K562 (cell line): Measurements from ENCODE around the gene CLN5. TPM values are rescaled to one million over a fixed set of nuclear protein-coding genes. Genes with fewer than 3 reads are reported as not detected.

Experiments
- ATAC-seq: fragments of 200-7000 bp; cut with Tn5 transposase; 3 replicates; pipeline ENCODE4 v1.9.1; 2020; ENCODE audit warnings: moderate library complexity
- BruUV-seq: library from RNA; stranded (reverse); fragments of 400-500 nt; replicated peaks from 2 replicates; lab custom pipeline; 2021; lab: Mats Ljungman, UMichigan
- CTCF ChIA-PET: fragments of 300-600 bp; formaldehyde crosslinking; extraction: SDS; loops from one replicate; lab custom pipeline; 2021; ENCODE audit warnings: low intra/inter-chr PET ratio; lab: Yijun Ruan, JAX
- POLR2A ChIA-PET: fragments of 300-600, 350-650 bp; sonication (Branson Sonifier 250); formaldehyde crosslinking; extraction: SDS; loops from one replicate; lab custom pipeline; 2021; ENCODE audit warnings: antibody characterized with exemption, inconsistent platforms; lab: Yijun Ruan, JAX
- DNase-seq, 4 experiments: peaks; one replicate each; pipeline versions ENCODE4 v3.0.0 to v3.0.0-alpha.2; 2011 to 2018; ENCODE audit warnings: low spot score in 3 of 4, mixed read lengths in 3 of 4; ENCODE audit errors: extremely low read depth in 1 of 4
- FAIRE-seq: peaks from 2 replicates; lab custom pipeline; 2011; peaks lifted over from hg19 to GRCh38; lab: Jason Lieb, UNC
- H2AFZ ChIP-seq: 2 replicates; pipeline ENCODE4 v1.6.0; 2011; ENCODE audit warnings: low read depth, low read length, control low read depth, inconsistent platforms
- H3K27ac ChIP-seq: fragments of 200-600 bp; 3 replicates; pipeline ENCODE4 v1.8.0; 2011; ENCODE audit warnings: low read depth, mild to moderate bottlenecking, control low read depth, inconsistent platforms, low read length, moderate library complexity, mixed read lengths; ENCODE audit errors: extremely low read depth
- H3K27me3 ChIP-seq, 2 experiments: fragments of 300-600 bp in 1 of 2; 2 replicates in 1 of 2; 3 replicates in 1 of 2; pipeline versions ENCODE4 v1.6.0 to v1.8.0; 2011; ENCODE audit warnings: inconsistent platforms in 2 of 2, low read length in 2 of 2, mild to moderate bottlenecking in 1 of 2, mixed read lengths in 1 of 2, moderate library complexity in 1 of 2; ENCODE audit not compliant: control insufficient read depth in 2 of 2, insufficient read depth in 2 of 2
- H3K36me3 ChIP-seq: fragments of 300-600 bp; 3 replicates; pipeline ENCODE4 v1.8.0; 2011; ENCODE audit warnings: mild to moderate bottlenecking, low read length, inconsistent platforms; ENCODE audit not compliant: control insufficient read depth, insufficient read depth
- H3K4me1 ChIP-seq, 2 experiments: fragments of 200-600 bp in 1 of 2; replicated peaks in 1 of 2; 2 replicates in 1 of 2; 3 replicates in 1 of 2; pipeline versions ENCODE4 v1.5.1 to v1.8.0; 2011; ENCODE audit warnings: inconsistent platforms in 2 of 2, low read length in 2 of 2, mild to moderate bottlenecking in 1 of 2, mixed read lengths in 1 of 2, moderate library complexity in 1 of 2; ENCODE audit not compliant: control insufficient read depth in 2 of 2, insufficient read depth in 2 of 2
- H3K4me2 ChIP-seq: 2 replicates; pipeline ENCODE4 v1.6.1; 2011; ENCODE audit warnings: low read length, control low read depth, inconsistent platforms, mixed read lengths; ENCODE audit not compliant: insufficient read depth
- H3K4me3 ChIP-seq: fragments of 200-600 bp; sonication (generic), shearing (Covaris generic); 2 replicates; pipeline ENCODE4 v1.5.1; 2016; ENCODE audit warnings: control low read depth, inconsistent platforms
- H3K79me2 ChIP-seq: fragments of 200-600 bp; 3 replicates; pipeline ENCODE4 v1.8.0; 2011; ENCODE audit warnings: low read length, inconsistent platforms; ENCODE audit not compliant: control insufficient read depth, insufficient read depth
- H3K9ac ChIP-seq, 2 experiments: 2 replicates each; pipeline versions ENCODE4 v1.6.0 to v1.6.1; 2011; ENCODE audit warnings: low read depth in 2 of 2, low read length in 2 of 2, control low read depth in 1 of 2, inconsistent platforms in 1 of 2, mild to moderate bottlenecking in 1 of 2, mixed read lengths in 1 of 2; ENCODE audit not compliant: insufficient read depth in 1 of 2
- H3K9me1 ChIP-seq: one replicate; pipeline ENCODE4 v1.6.0; 2011; ENCODE audit warnings: inconsistent platforms, mild to moderate bottlenecking, low read length, moderate library complexity; ENCODE audit not compliant: control insufficient read depth, insufficient read depth
- H3K9me3 ChIP-seq: replicated peaks from 2 replicates; pipeline ENCODE4 v1.5.1; 2011; ENCODE audit warnings: low read depth, low read length, inconsistent platforms; ENCODE audit not compliant: control insufficient read depth, insufficient read depth
- H4K20me1 ChIP-seq: replicated peaks from 2 replicates; pipeline ENCODE4 v1.6.1; 2011; ENCODE audit warnings: low read length, inconsistent platforms, mixed read lengths; ENCODE audit not compliant: control insufficient read depth, insufficient read depth
- BMI1 ChIP-seq: fragments of 150-350 bp; IDR thresholded peaks from 2 replicates; pipeline ENCODE4 v1.6.1; 2014; ENCODE audit warnings: low read length
- CBX3 ChIP-seq, 2 experiments: IDR thresholded peaks; 1 replicate in 1 of 2; 2 replicates in 1 of 2; pipeline ENCODE4 v1.6.1; 2012; ENCODE audit warnings: inconsistent platforms in 2 of 2, low read length in 2 of 2, borderline replicate concordance in 1 of 2, control low read depth in 1 of 2
- DMBX1 ChIP-seq: fragments of 250-450 bp; sonication (Bioruptor Pico); IDR thresholded peaks from 2 replicates; pipeline ENCODE4 v1.8.0; 2022; ENCODE audit warnings: inconsistent platforms, mild to moderate bottlenecking, moderate library complexity, borderline replicate concordance
- ESRRB ChIP-seq: fragments of 250-450 bp; sonication (Bioruptor Pico); IDR thresholded peaks from 2 replicates; pipeline ENCODE4 v1.5.0; 2020; ENCODE audit warnings: mild to moderate bottlenecking, moderate library complexity, borderline replicate concordance
- L3MBTL2 ChIP-seq: fragments of 450-650 bp; IDR thresholded peaks from 2 replicates; pipeline ENCODE4 v1.6.1; 2016; ENCODE audit warnings: mild to moderate bottlenecking, moderate library complexity
- NR4A1 ChIP-seq, 2 experiments: fragments of 250-450 bp in 1 of 2; fragments of 450-650 bp in 1 of 2; sonication (Bioruptor Pico) in 1 of 2; IDR thresholded peaks; 2 replicates each; pipeline versions ENCODE4 v1.4.0 to v1.6.1; 2016 to 2020; ENCODE audit warnings: mild to moderate bottlenecking in 2 of 2, missing compliant biosample characterization in 1 of 2, missing genetic modification characterization in 1 of 2, moderate library complexity in 1 of 2
- RBM22 ChIP-seq: fragments of 200-400 bp; formaldehyde crosslinking; IDR thresholded peaks from 2 replicates; pipeline ENCODE4 v1.6.1; 2018; ENCODE audit warnings: low read length, low read depth; ENCODE audit not compliant: poor library complexity, severe bottlenecking
- RFX7 ChIP-seq: fragments of 250-450 bp; sonication (Bioruptor Pico); IDR thresholded peaks from 2 replicates; pipeline ENCODE4 v1.5.1; 2021; ENCODE audit warnings: mild to moderate bottlenecking
- ZNF253 ChIP-seq: fragments of 250-450 bp; sonication (Bioruptor Pico); conservative IDR thresholded peaks from 2 replicates; pipeline ENCODE4 v1.6.1; 2021; ENCODE audit warnings: mild to moderate bottlenecking
- ZNF507 ChIP-seq: conservative IDR thresholded peaks from 2 replicates; pipeline ENCODE4 v1.6.1; 2017; ENCODE audit warnings: missing genetic modification characterization, missing compliant biosample characterization
- WGBS: fragments of 100-300 bp; shearing (Covaris generic); methylation state at CpG from one replicate; pipeline ENCODE4 v1.1.6; 2016; ENCODE audit warnings: low coverage, mixed read lengths; ENCODE audit not compliant: insufficient coverage; ENCODE audit errors: missing lambda C conversion rate; 5-methylcytosine and 5-hydroxymethylcytosine counted together
- in situ Hi-C: fragments of 300-500 bp; cut with MboI; formaldehyde crosslinking; loops from 4 replicates; pipeline ENCODE4 v1.15.0; 2018; ENCODE audit warnings: inconsistent platforms, mixed read lengths
- intact Hi-C: fragments of 100-400 bp; cut with micrococcal nuclease; formaldehyde crosslinking; loops from 2 replicates; pipeline ENCODE4 v1.14.2; 2022
- polyA plus RNA-seq, 8 experiments: library from polyadenylated mRNA; depleted of rRNA in 4 of 8; stranded (reverse) in 5 of 8; unstranded in 3 of 8; fragments of >200 nt; fragmentation: Nextera tagmentation in 2 of 8; fragmentation: Illumina TruSeq in 1 of 8; extraction: Ambion mirVana in 2 of 8; extraction: Trizol in 1 of 8; gene quantifications; 2 replicates each; pipeline versions ENCODE4 v1.2.1 to v1.2.3, GENCODE V29; 2011 to 2014; ENCODE audit warnings: inconsistent platforms in 1 of 8, missing spikeins in 1 of 8
- total RNA-seq, 7 experiments: library from RNA; depleted of rRNA in 6 of 7; stranded (reverse); fragments of >200 nt in 6 of 7; fragmentation: Illumina TruSeq in 2 of 7; extraction: Trizol in 2 of 7; gene quantifications; 2 replicates each; pipeline versions ENCODE4 v1.2.1 to v1.2.3, GENCODE V29; 2011 to 2021; ENCODE audit warnings: low replicate concordance in 1 of 7
- TF ChIP-seq, protein P1 (sequence below): sonication (generic); formaldehyde crosslinking; IDR thresholded peaks from 2 replicates; pipeline ENCODE4 v1.8.0; 2023; ENCODE audit warnings: mild to moderate bottlenecking, missing genetic modification reagents
- TF ChIP-seq, protein P2 (sequence below): fragments of 450-650 bp; IDR thresholded peaks from 2 replicates; pipeline ENCODE4 v1.6.1; 2016; ENCODE audit warnings: low read depth

The CLN5 gene
- total and polyA plus RNA-seq, 9 of the 15 experiments (the other 6 are each of a cell fraction or from before 2014, with no cell fraction given) = 4.6 to 11.5 (median 7.2) TPM

DNA sequence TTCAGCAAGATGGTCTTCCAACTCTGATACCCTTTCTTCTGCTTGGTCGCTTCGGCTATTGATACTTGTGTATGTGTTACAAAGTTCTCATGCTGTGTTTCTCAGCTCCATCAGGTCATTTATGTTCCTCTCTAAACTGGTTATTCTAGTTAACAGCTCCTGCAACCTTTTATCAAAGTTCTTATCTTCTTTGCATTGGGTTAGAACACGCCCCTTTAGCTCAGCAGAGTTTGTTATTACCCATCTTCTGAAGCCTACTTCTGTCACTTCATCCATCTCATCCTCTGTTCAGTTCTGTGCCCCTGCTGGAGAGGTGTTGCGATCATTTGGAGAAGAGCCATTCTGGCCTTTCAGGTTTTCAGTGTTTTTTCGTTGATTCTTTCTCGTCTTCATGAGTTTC lies 24.9 kb upstream of the CLN5 start:
- Histone ChIP-seq H3K9me1 (no peaks in the 10 kb centered on the region), H3K4me1 (no peaks in the 10 kb centered on the region), H2AFZ (no peak overlapping the region), H4K20me1 (no peaks in the 10 kb centered on the region), H3K36me3 (no peaks in the 10 kb centered on the region), H3K79me2 (no peaks in the 10 kb centered on the region), H3K4me2 (no peak overlapping the region), H3K9ac (no peak overlapping the region), H3K9me3 (no peaks in the 10 kb centered on the region), H3K4me3 (no peak overlapping the region), H3K27ac (no peak overlapping the region), H3K27me3 (peaks cover 0 to 2% of the 10 kb centered on the region in 2 experiments; a peak in 2 of 5 replicates)
- ATAC-seq (no peak), FAIRE-seq (no peak), DNase-seq (no peak)
- intact Hi-C loops (no loop called here), in situ Hi-C loops (no loop called here)
- ChIA-PET CTCF (no interaction called here), POLR2A (no interaction called here)
- no TSS peak for BruUV-seq
- 4% methylated on average over 6 of the region's 6 CpGs for WGBS
- TF ChIP-seq, protein P1, sequence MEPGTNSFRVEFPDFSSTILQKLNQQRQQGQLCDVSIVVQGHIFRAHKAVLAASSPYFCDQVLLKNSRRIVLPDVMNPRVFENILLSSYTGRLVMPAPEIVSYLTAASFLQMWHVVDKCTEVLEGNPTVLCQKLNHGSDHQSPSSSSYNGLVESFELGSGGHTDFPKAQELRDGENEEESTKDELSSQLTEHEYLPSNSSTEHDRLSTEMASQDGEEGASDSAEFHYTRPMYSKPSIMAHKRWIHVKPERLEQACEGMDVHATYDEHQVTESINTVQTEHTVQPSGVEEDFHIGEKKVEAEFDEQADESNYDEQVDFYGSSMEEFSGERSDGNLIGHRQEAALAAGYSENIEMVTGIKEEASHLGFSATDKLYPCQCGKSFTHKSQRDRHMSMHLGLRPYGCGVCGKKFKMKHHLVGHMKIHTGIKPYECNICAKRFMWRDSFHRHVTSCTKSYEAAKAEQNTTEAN = no peak
- TF ChIP-seq L3MBTL2 (no peak), BMI1 (no peak), ESRRB (CRISPR knock-in tag) (no peak), CBX3 (IDR thresholded peaks at IDR 0.05; ENCODE audit: borderline replicate concordance in 1 of 2, low read length in 2 of 2) (no peak), RBM22 (no peak), ZNF253 (CRISPR knock-in tag) (no peak), DMBX1 (CRISPR knock-in tag) (no peak), ZNF507 (tag) (no peak), NR4A1 (CRISPR knock-in tag; IDR thresholded peaks at IDR 0.05) (no peak), NR4A1 (tag; IDR thresholded peaks at IDR 0.05) (no peak), RFX7 (no peak)
- TF ChIP-seq, protein P2, sequence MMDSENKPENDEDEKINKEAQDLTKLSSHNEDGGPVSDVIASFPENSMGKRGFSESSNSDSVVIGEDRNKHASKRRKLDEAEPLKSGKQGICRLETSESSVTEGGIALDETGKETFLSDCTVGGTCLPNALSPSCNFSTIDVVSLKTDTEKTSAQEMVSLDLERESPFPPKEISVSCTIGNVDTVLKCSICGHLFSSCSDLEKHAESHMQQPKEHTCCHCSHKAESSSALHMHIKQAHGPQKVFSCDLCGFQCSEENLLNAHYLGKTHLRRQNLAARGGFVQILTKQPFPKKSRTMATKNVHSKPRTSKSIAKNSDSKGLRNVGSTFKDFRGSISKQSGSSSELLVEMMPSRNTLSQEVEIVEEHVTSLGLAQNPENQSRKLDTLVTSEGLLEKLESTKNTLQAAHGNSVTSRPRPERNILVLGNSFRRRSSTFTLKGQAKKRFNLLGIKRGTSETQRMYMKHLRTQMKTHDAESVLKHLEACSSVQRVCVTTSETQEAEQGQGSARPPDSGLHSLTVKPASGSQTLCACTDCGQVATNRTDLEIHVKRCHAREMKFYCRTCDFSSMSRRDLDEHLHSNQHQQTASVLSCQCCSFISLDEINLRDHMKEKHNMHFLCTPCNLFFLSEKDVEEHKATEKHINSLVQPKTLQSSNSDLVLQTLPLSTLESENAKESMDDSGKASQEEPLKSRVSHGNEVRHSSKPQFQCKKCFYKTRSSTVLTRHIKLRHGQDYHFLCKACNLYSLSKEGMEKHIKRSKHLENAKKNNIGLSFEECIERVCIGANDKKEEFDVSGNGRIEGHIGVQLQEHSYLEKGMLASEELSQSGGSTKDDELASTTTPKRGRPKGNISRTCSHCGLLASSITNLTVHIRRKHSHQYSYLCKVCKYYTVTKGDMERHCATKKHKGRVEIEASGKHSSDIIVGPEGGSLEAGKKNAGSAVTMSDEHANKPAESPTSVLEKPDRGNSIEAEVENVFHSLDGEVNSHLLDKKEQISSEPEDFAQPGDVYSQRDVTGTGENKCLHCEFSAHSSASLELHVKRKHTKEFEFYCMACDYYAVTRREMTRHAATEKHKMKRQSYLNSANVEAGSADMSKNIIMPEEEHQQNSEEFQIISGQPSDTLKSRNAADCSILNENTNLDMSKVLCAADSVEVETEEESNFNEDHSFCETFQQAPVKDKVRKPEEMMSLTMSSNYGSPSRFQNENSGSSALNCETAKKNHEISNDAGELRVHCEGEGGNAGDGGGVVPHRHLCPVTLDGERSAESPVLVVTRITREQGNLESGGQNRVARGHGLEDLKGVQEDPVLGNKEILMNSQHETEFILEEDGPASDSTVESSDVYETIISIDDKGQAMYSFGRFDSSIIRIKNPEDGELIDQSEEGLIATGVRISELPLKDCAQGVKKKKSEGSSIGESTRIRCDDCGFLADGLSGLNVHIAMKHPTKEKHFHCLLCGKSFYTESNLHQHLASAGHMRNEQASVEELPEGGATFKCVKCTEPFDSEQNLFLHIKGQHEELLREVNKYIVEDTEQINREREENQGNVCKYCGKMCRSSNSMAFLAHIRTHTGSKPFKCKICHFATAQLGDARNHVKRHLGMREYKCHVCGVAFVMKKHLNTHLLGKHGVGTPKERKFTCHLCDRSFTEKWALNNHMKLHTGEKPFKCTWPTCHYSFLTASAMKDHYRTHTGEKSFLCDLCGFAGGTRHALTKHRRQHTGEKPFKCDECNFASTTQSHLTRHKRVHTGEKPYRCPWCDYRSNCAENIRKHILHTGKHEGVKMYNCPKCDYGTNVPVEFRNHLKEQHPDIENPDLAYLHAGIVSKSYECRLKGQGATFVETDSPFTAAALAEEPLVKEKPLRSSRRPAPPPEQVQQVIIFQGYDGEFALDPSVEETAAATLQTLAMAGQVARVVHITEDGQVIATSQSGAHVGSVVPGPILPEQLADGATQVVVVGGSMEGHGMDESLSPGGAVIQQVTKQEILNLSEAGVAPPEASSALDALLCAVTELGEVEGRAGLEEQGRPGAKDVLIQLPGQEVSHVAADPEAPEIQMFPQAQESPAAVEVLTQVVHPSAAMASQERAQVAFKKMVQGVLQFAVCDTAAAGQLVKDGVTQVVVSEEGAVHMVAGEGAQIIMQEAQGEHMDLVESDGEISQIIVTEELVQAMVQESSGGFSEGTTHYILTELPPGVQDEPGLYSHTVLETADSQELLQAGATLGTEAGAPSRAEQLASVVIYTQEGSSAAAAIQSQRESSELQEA = no peak
